Neural cell (in vitro differentiated cells): ENCODE results near the gene TMEM59. TPM values are rescaled to one million over a fixed set of nuclear protein-coding genes. Genes with fewer than 3 reads are reported as not detected.

Experiments
- H2AFZ ChIP-seq: fragments of 200-600, 300-800 bp; sonication (generic), shearing (Covaris generic); 2 replicates; pipeline ENCODE4 v1.6.0; 2014; ENCODE audit warnings: low read depth, mild to moderate bottlenecking, antibody characterized with exemption, low read length, moderate library complexity
- H3F3A ChIP-seq: fragments of 200-600 bp; shearing (Covaris generic); 2 replicates; pipeline ENCODE4 v1.6.1; 2016; ENCODE audit warnings: mild to moderate bottlenecking, moderate library complexity, mixed read lengths, antibody characterized with exemption, low read length; ENCODE audit not compliant: insufficient read depth, poor library complexity, severe bottlenecking
- H3K27ac ChIP-seq: fragments of 200-600, 300-800 bp; sonication (generic), shearing (Covaris generic); 2 replicates; pipeline ENCODE4 v1.5.1; 2014; ENCODE audit warnings: mild to moderate bottlenecking, low read length, moderate library complexity
- H3K27me3 ChIP-seq: fragments of 300-800, 200-600 bp; sonication (generic), shearing (Covaris generic); 2 replicates; pipeline ENCODE4 v1.6.0; 2014; ENCODE audit warnings: mild to moderate bottlenecking, low read depth, low read length, moderate library complexity; ENCODE audit not compliant: insufficient read depth
- H3K36me3 ChIP-seq: fragments of 300-800, 200-600 bp; sonication (generic), shearing (Covaris generic); 2 replicates; pipeline ENCODE4 v1.5.1; 2014; ENCODE audit warnings: mild to moderate bottlenecking, antibody characterized with exemption, low read length, moderate library complexity; ENCODE audit not compliant: insufficient read depth
- H3K4me2 ChIP-seq: fragments of 300-800, 200-600 bp; sonication (generic), shearing (Covaris generic); 2 replicates; pipeline ENCODE4 v1.6.0; 2014; ENCODE audit warnings: mild to moderate bottlenecking, low read length
- H3K4me3 ChIP-seq: fragments of 300-800, 200-600 bp; sonication (generic), shearing (Covaris generic); 2 replicates; pipeline ENCODE4 v1.5.1; 2014; ENCODE audit warnings: mild to moderate bottlenecking, low read length, moderate library complexity
- H3K79me2 ChIP-seq: fragments of 200-600 bp; shearing (Covaris generic); replicated peaks from 2 replicates; pipeline ENCODE4 v1.6.0; 2014; ENCODE audit warnings: mild to moderate bottlenecking, low read length, moderate library complexity; ENCODE audit not compliant: insufficient read depth
- H3K9ac ChIP-seq: fragments of 300-800, 200-600 bp; sonication (generic), shearing (Covaris generic); 2 replicates; pipeline ENCODE4 v1.6.1; 2016; ENCODE audit warnings: mild to moderate bottlenecking, low read length, mixed read lengths
- H3K9me2 ChIP-seq: fragments of 200-600 bp; shearing (Covaris generic); 2 replicates; pipeline ENCODE4 v1.6.1; 2016; ENCODE audit warnings: mild to moderate bottlenecking, low read length, mixed read lengths; ENCODE audit not compliant: insufficient read depth
- H3K9me3 ChIP-seq: fragments of 200-600, 300-800 bp; sonication (generic), shearing (Covaris generic); 2 replicates; pipeline ENCODE4 v1.6.1; 2016; ENCODE audit warnings: mild to moderate bottlenecking, mixed run types, low read length, moderate library complexity, mixed read lengths
- H4K20me1 ChIP-seq: fragments of 200-600 bp; shearing (Covaris generic); 2 replicates; pipeline ENCODE4 v1.6.1; 2016; ENCODE audit warnings: mild to moderate bottlenecking, mixed run types; ENCODE audit not compliant: insufficient read depth
- EP300 ChIP-seq: fragments of 450-650 bp; conservative IDR thresholded peaks from 2 replicates; pipeline ENCODE4 v1.6.1; 2014; ENCODE audit warnings: antibody characterized with exemption, mild to moderate bottlenecking, moderate library complexity; ENCODE audit not compliant: poor library complexity, severe bottlenecking
- EZH2 ChIP-seq: fragments of 200-600, 300-800 bp; shearing (Covaris generic), sonication (generic); IDR thresholded peaks from 2 replicates; pipeline ENCODE4 v1.6.1; 2014; ENCODE audit warnings: antibody characterized with exemption, low read length, borderline replicate concordance, mild to moderate bottlenecking; ENCODE audit not compliant: insufficient read depth, poor library complexity, severe bottlenecking
- MXI1 ChIP-seq: fragments of 450-650 bp; conservative IDR thresholded peaks from 2 replicates; pipeline ENCODE4 v1.6.1; 2014; ENCODE audit warnings: antibody characterized with exemption, mild to moderate bottlenecking; ENCODE audit not compliant: poor library complexity, severe bottlenecking
- POLR2AphosphoS5 ChIP-seq: IDR thresholded peaks from 2 replicates; pipeline ENCODE4 v1.6.1; 2012
- RAD21 ChIP-seq: fragments of 450-650 bp; conservative IDR thresholded peaks from 2 replicates; pipeline ENCODE4 v1.6.1; 2014; ENCODE audit warnings: antibody characterized with exemption, mild to moderate bottlenecking, moderate library complexity
- SMC3 ChIP-seq: fragments of 450-650 bp; conservative IDR thresholded peaks from 2 replicates; pipeline ENCODE4 v1.6.1; 2014; ENCODE audit warnings: antibody characterized with exemption, mild to moderate bottlenecking, moderate library complexity; ENCODE audit not compliant: poor library complexity
- TAF1 ChIP-seq: IDR thresholded peaks from 2 replicates; pipeline ENCODE4 v1.6.1; 2012; ENCODE audit warnings: low read depth
- polyA plus RNA-seq: library from polyadenylated mRNA; depleted of rRNA; stranded (reverse); fragments of >200 nt; gene quantifications from 2 replicates; pipeline ENCODE4 v1.2.3, GENCODE V29; 2014
- TF ChIP-seq, protein P1 (sequence below): IDR thresholded peaks from 2 replicates; pipeline ENCODE4 v1.6.1; 2012; ENCODE audit warnings: borderline replicate concordance
- TF ChIP-seq, protein P2 (sequence below): fragments of 450-650 bp; IDR thresholded peaks from 2 replicates; pipeline ENCODE4 v1.5.1; 2014; ENCODE audit warnings: antibody characterized with exemption, mild to moderate bottlenecking, moderate library complexity; ENCODE audit not compliant: poor library complexity, severe bottlenecking

TMEM59 gene
- polyA plus RNA-seq, 1 donor from 2014 or later, result 328 TPM

DNA sequence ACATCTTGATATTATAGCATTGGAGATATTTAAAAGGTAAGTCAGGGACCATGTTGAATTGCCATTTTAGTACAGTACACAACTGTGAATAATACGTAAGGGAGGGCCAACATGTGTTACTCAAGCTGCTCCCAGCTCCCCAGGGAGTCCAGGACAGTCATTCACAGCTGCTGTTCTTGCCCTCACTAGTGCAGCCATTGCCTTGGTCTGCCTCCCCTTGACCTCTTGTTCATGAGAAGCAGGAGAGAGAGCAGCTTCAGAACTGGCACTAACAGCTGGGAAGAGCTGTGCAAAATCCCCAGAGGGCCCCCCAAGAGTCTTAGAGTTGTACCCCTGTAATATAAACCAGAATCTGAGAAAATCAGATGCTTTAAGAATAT is 16.8 kb upstream of the TMEM59 start:
- Histone ChIP-seq H3K9me2 (no peaks in the 10 kb centered on the region), H3K79me2 (no peaks in the 10 kb centered on the region), H3K9ac (peak overlapping the region; percentile 6), H3K36me3 (no peaks in the 10 kb centered on the region), H3K9me3 (no peaks in the 10 kb centered on the region), H4K20me1 (no peaks in the 10 kb centered on the region), H3K27ac (no peak overlapping the region), H3K27me3 (no peaks in the 10 kb centered on the region), H3K4me3 (no peak overlapping the region), H3F3A (no peaks in the 10 kb centered on the region), H3K4me2 (no peak overlapping the region), H2AFZ (no peak overlapping the region)
- no peak for TF ChIP-seq RAD21
- no peak for TF ChIP-seq SMC3
- TF ChIP-seq TAF1, result no peak
- TF ChIP-seq EP300, result no peak
- TF ChIP-seq, protein P1, sequence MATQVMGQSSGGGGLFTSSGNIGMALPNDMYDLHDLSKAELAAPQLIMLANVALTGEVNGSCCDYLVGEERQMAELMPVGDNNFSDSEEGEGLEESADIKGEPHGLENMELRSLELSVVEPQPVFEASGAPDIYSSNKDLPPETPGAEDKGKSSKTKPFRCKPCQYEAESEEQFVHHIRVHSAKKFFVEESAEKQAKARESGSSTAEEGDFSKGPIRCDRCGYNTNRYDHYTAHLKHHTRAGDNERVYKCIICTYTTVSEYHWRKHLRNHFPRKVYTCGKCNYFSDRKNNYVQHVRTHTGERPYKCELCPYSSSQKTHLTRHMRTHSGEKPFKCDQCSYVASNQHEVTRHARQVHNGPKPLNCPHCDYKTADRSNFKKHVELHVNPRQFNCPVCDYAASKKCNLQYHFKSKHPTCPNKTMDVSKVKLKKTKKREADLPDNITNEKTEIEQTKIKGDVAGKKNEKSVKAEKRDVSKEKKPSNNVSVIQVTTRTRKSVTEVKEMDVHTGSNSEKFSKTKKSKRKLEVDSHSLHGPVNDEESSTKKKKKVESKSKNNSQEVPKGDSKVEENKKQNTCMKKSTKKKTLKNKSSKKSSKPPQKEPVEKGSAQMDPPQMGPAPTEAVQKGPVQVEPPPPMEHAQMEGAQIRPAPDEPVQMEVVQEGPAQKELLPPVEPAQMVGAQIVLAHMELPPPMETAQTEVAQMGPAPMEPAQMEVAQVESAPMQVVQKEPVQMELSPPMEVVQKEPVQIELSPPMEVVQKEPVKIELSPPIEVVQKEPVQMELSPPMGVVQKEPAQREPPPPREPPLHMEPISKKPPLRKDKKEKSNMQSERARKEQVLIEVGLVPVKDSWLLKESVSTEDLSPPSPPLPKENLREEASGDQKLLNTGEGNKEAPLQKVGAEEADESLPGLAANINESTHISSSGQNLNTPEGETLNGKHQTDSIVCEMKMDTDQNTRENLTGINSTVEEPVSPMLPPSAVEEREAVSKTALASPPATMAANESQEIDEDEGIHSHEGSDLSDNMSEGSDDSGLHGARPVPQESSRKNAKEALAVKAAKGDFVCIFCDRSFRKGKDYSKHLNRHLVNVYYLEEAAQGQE, result no peak
- TF ChIP-seq, protein P2, sequence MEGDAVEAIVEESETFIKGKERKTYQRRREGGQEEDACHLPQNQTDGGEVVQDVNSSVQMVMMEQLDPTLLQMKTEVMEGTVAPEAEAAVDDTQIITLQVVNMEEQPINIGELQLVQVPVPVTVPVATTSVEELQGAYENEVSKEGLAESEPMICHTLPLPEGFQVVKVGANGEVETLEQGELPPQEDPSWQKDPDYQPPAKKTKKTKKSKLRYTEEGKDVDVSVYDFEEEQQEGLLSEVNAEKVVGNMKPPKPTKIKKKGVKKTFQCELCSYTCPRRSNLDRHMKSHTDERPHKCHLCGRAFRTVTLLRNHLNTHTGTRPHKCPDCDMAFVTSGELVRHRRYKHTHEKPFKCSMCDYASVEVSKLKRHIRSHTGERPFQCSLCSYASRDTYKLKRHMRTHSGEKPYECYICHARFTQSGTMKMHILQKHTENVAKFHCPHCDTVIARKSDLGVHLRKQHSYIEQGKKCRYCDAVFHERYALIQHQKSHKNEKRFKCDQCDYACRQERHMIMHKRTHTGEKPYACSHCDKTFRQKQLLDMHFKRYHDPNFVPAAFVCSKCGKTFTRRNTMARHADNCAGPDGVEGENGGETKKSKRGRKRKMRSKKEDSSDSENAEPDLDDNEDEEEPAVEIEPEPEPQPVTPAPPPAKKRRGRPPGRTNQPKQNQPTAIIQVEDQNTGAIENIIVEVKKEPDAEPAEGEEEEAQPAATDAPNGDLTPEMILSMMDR, result no peak
- TF ChIP-seq EZH2, result no peak
- no peak for TF ChIP-seq MXI1

GRCh38 chr1:54064299-54064698 is 11.3 kb upstream of the TMEM59 start:
- H3K27me3 ChIP-seq, result no peaks in the 10 kb centered on the region
- TF ChIP-seq, protein P2, result no peak
- no peak for TF ChIP-seq TAF1
- TF ChIP-seq MXI1, result no peak
- TF ChIP-seq, protein P1, result no peak
- TF ChIP-seq RAD21, result no peak
- TF ChIP-seq SMC3, result no peak
- no peak for TF ChIP-seq EP300
- TF ChIP-seq EZH2, result no peak
- TF ChIP-seq POLR2AphosphoS5, result no peak
- H3F3A ChIP-seq, result no peaks in the 10 kb centered on the region
- H3K4me3 ChIP-seq, result no peak overlapping the region
- H4K20me1 ChIP-seq, result no peaks in the 10 kb centered on the region
- H3K4me2 ChIP-seq, result no peak overlapping the region
- no peaks in the 10 kb centered on the region for H3K79me2 ChIP-seq
- H2AFZ ChIP-seq, result no peak overlapping the region
- no peaks in the 10 kb centered on the region for H3K9me3 ChIP-seq
- no peaks in the 10 kb centered on the region for H3K36me3 ChIP-seq
- no peak overlapping the region for H3K9ac ChIP-seq
- no peak overlapping the region for H3K27ac ChIP-seq
- no peaks in the 10 kb centered on the region for H3K9me2 ChIP-seq
